AG04450 (cell line): ENCODE measurements around the gene UCK1. TPM values are rescaled to one million over a fixed set of nuclear protein-coding genes. Genes with fewer than 3 reads are reported as not detected.

ENCODE experiments used
- CTCF ChIA-PET: fragments of 300-600, 350-600 bp; formaldehyde crosslinking; extraction: SDS; loops from one replicate; lab custom pipeline; 2022; ENCODE audit warnings: antibody characterized with exemption, inconsistent platforms; lab: Charles Lee
- POLR2A ChIA-PET: fragments of 350-600 bp; formaldehyde crosslinking; extraction: SDS; loops from one replicate; lab custom pipeline; 2021; ENCODE audit warnings: antibody characterized with exemption, inconsistent platforms; lab: Yijun Ruan, JAX
- DNase-seq: peaks from one replicate; pipeline ENCODE4 v3.0.0-alpha.2; 2011; ENCODE audit warnings: low read depth, low spot score
- H3K27ac ChIP-seq: one replicate; pipeline ENCODE4 v1.5.1; 2012; ENCODE audit warnings: low read depth, low read length, control low read depth
- H3K27me3 ChIP-seq: one replicate; pipeline ENCODE4 v1.6.0; 2012; ENCODE audit warnings: low read length; ENCODE audit not compliant: control insufficient read depth, insufficient read depth
- H3K4me3 ChIP-seq: 2 replicates; pipeline ENCODE4 v1.5.1; 2011; ENCODE audit warnings: mild to moderate bottlenecking, low read depth, low read length, control low read depth
- H3K9me3 ChIP-seq: 2 replicates; pipeline ENCODE4 v1.5.1; 2012; ENCODE audit warnings: low read length; ENCODE audit not compliant: control insufficient read depth, insufficient read depth
- CTCF ChIP-seq: IDR thresholded peaks from 2 replicates; pipeline ENCODE4 v1.5.1; 2011; ENCODE audit warnings: low read depth, low read length, control low read depth, inconsistent platforms
- polyA plus RNA-seq: library from polyadenylated mRNA; depleted of rRNA; stranded (reverse); fragments of >200 nt; gene quantifications from 2 replicates; pipeline ENCODE4 v1.2.3, GENCODE V29; 2011

UCK1 gene
- polyA plus RNA-seq, 1 experiment = 19.1 TPM

- no peak overlapping the region for H3K4me3 ChIP-seq
- no peaks in the 10 kb centered on the region for H3K27me3 ChIP-seq
- no peak overlapping the region for H3K27ac ChIP-seq
- TF ChIP-seq CTCF = no peak
- DNase-seq = no peak
- ChIA-PET POLR2A (no interaction called here), CTCF (interaction anchor here (0.5 to 1.2 kb wide), 2 partner anchors 174 to 198 kb away, joined by 4 to 5 read pairs; no protein-coding TSS in a partner anchor)
- H3K9me3 ChIP-seq = peaks cover 10% of the 10 kb centered on the region
Observed at GRCh38 chr9:131566158-131566557, 35.1 kb upstream of the UCK1 start.

GRCh38 chr9:131565369-131565768 is 34.3 kb upstream of the UCK1 start:
- Histone ChIP-seq H3K27ac (no peak overlapping the region), H3K9me3 (peaks cover 10% of the 10 kb centered on the region), H3K4me3 (no peak overlapping the region), H3K27me3 (no peaks in the 10 kb centered on the region)
- DNase-seq = no peak
- POLR2A ChIA-PET = no interaction called here
- CTCF ChIA-PET = interaction anchor here (1.2 kb wide), 1 partner anchor 175 kb away, joined by 4 read pairs; no protein-coding TSS in a partner anchor
- TF ChIP-seq CTCF = no peak

- peaks cover 16% of the 10 kb centered on the region for H3K9me3 ChIP-seq
- ChIA-PET POLR2A (no interaction called here), CTCF (no interaction called here)
- no peak overlapping the region for H3K27ac ChIP-seq
- H3K4me3 ChIP-seq = no peak overlapping the region
- no peak for DNase-seq
- H3K27me3 ChIP-seq = no peaks in the 10 kb centered on the region
- TF ChIP-seq CTCF = no peak
Observed at GRCh38 chr9:131562032-131562959, 31.2 kb upstream of the UCK1 start.

- TF ChIP-seq CTCF = no peak
Observed at GRCh38 chr9:131559421-131560000, 28.4 kb upstream of the UCK1 start.

More at GRCh38 chr9:131559421-131560000, 28.4 kb upstream of the UCK1 start:
- ChIA-PET POLR2A (no interaction called here), CTCF (interaction anchor here (1.2 kb wide), 1 partner anchor 32 kb away, joined by 3 read pairs; no protein-coding TSS in a partner anchor)
- Histone ChIP-seq H3K4me3 (no peak overlapping the region), H3K27me3 (peaks cover 15% of the 10 kb centered on the region), H3K27ac (no peak overlapping the region), H3K9me3 (peaks cover 19% of the 10 kb centered on the region)
- DNase-seq = no peak
